ENCODE results near the gene GNG3.
"Not testable (repeated sequence)": the region's sequence is repeated elsewhere in the genome, so short reads cannot be mapped to it uniquely, and the experiment has no call there.

Gene GNG3

GRCh38 chr11:62688491-62688890 lies 19.0 kb upstream of the GNG3 start:
- no peak for DNase-seq

DNA sequence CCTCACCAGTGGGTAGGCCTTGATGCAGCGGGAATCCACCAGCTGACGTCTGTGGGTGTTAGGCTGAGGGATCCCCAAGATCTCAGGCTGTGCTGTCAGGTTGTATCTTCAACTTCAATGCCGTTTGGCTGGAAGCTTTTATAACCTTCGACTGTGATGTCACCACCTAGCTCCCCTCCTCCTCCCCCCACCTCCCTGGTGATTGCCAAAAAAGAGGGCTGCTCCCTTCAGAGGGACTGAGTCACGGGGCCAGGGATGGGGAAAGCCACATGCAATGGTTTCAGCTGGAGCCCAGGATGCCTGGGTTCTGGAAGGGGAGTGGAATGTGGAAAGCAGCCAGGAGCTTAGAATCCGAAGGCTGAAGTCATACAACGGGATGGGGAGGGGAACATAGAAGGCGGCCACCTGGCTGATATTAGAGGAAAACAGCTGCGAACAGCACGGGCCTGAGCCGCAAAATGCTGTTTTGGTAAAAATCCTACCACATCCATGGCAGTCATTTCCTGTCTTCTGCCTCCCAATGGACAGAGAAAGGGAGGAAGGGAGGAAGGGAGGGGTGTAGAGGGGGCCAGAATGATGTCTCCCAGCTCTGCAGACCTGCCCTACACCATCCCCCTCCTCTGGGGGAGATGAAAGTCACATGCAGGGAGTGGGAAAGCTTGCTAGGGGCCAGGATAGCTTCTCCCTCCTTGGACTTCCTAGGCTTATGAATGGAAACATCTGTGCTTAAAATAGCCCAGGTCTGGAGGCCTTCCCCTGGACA lies 17.9 kb upstream of the GNG3 start, which contains the start of gene LRRN4CL:
TSS of gene LRRN4CL (minus strand) at position 110 of the 763 bp plus-strand sequence. CDS start 1,022 bp downstream, outside the sequence.
- peak; percentile 88 for DNase-seq

DNA sequence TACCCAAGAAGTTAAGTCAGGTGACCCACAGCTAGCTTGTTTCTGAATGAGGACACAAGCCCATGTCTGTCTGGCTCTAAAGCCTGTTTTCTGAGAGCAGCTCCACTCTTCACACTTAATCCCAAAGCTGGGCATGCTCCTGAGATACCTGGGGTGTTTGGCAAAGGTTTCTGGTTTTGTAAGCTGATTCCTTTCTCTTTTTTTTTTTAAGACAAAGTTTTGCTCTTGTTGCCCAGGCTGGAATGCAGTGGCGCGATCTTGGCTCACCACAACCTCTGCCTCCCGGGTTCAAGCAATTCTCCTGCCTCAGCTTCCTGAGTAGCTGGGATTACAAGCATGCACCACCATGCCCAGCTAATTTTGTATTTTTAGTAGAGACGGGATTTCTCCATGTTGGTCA lies 13.9 kb upstream of the GNG3 start:
- DNase-seq, result not testable (repeated sequence)

DNA sequence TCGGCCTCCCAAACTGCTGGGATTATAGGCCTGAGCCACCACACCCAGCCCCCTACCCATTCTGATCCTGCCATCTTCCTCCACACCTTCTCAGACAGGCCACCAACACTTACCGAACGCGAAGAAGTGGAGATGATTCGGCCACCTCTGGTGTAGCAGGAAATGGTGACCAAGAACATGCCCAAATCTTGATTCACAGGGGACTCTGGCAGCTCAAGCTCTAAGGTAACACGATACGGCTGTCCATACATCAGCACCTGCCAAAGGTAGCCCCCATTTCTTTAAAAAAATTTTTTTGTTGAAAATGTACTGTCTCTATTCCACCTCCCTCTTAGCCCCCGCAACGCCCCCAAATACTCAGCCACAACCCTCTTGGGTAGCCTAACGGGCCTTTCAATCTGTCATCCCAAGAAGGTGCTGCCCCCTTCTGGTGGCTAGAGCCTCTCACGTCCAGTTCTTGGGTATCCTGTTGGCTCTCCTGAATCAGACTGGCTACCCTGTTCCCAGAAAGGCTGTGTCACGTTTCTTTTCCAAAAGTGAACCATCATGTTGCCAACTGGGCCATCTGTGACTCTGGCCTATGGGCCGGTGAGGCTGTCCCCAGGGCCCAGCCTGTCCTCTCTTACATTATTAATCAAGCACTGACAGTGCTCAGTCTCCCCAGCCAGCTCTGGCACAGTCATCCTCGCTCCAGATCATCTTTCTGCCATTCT lies 12.9 kb upstream of the GNG3 start:
- peak; percentile 81 for DNase-seq

DNA sequence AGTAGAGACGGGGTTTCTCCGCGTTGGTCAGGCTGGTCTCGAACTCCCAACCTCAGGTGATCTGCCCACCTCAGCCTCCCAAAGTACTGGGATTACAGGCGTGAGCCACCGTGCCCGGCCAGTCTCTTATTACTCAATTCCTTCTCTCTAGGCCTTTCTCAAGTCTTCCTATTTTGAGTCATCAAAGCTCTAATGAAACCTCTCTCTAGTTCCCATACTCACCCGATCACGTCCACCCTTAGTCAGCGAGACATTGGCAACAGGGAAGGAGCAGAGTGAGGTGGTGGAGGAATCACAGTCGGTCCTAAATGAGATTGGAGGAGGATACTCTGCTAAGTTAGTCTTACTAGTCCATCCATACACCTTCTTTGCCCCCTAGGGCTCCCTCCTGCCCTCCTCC lies 5.2 kb upstream of the GNG3 start:
- DNase-seq, result no peak

DNA sequence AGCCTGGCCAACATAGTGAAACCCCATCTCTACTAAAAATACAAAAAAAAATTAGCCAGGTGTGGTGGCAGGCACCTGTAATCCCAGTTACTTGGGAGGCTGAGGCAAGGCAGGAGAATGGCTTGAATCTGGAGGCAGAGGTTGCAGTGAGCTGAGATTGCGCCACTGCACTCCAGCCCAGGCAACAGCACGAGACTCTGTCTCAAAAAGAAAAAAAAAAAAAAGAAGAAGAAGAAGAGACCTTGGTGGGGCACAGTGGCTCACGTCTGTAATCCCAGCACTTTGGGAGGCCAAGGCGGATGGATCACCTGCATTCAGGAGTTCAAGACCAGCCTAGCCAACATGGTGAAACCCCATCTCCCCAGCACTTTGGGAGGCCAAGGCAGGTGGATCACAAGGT lies 3.6 kb upstream of the GNG3 start:
- DNase-seq, result not testable (repeated sequence)

- no peak for DNase-seq
Observed at GRCh38 chr11:62705413-62705812, 2.1 kb upstream of the GNG3 start.

DNA sequence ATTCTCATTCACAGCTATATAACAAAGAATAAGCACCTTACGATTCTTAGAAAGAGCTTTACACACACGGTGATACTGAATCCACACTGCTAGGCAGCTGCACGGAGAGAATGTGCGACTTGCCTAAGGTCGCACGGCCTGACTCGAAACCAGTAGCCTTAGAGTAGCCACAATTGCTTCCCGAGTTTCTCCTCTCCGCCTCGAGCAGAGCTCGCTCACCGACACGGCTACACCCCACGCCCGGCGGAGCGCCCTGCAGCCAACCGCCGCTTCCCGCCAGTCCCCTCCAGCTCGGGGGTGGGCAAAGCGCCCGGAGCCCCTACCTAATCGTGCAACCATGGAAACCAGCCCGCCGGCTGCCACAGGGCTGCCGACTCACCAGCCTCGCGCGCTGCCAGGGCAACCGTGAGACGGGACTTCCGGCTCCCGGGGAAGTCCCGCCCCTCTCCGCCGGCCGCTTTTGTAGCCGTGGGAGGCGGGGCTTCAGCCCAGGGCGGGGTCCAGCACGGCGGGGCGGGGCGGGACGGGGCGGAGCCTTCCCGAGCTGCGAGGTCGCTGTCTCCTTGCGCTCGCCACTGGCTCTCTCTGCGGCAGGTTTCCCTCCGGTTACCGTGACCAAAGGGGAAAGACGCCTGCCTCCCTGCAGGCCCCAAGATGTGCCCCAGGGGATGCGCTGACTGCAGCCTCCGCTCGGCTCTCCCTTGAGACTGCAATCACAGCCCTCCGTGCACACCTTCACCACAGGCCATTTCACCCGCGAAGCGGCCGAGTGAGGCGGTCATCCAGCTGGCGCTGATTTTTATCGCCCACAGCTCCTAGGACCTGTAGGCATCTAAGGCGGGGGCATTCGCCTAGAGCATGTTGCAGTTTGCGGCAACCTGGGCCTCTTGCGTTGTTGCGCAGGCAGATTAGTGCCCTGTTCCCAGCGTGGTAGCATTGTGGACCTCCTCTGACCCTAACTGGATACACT lies 1.3 kb upstream of the GNG3 start:
- DNase-seq, result peak; percentile 98

DNA sequence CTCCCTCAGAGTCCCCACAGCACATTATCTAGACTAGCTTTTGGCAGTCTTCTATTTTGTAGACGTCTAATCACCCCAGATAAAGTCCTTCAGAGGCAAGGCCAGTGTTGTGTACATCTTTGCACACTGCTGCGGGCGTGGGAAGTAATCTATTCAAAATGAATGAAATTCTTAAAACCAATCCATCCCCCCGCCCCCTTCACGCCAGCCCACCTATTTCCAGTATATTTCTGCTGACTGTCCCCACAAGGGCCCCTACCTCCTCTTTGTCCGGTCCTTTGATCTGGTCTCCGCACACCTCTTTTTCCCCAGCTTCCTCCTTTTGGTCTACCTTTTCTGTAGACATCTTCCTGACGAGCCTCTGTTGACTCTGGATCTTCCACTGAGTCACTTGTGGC lies 627 bp upstream of the GNG3 start:
- DNase-seq, result no peak

- no peak for DNase-seq
Observed at GRCh38 chr11:62708392-62708791, 916 bp downstream of the GNG3 start.

DNA sequence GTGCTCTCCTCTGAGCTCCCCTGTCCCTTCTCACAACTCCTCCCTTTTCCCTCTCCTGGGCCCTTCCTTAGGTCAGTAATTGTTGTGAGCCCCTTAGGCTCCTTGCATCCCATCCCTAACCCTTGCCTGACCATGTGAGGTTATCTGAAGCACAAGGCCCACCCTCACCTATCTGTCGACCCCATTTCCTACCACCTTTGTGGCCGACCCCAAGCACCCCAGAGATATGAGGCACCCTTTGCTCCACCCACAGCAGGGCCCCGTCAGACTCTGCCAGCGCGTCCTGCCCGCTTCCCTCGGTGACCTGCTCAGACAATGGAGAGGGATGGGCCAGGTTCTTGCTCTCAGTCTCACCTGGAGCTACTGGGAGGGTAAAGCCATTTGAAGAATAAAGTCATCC lies 1.3 kb downstream of the GNG3 start:
- DNase-seq, result no peak

DNA sequence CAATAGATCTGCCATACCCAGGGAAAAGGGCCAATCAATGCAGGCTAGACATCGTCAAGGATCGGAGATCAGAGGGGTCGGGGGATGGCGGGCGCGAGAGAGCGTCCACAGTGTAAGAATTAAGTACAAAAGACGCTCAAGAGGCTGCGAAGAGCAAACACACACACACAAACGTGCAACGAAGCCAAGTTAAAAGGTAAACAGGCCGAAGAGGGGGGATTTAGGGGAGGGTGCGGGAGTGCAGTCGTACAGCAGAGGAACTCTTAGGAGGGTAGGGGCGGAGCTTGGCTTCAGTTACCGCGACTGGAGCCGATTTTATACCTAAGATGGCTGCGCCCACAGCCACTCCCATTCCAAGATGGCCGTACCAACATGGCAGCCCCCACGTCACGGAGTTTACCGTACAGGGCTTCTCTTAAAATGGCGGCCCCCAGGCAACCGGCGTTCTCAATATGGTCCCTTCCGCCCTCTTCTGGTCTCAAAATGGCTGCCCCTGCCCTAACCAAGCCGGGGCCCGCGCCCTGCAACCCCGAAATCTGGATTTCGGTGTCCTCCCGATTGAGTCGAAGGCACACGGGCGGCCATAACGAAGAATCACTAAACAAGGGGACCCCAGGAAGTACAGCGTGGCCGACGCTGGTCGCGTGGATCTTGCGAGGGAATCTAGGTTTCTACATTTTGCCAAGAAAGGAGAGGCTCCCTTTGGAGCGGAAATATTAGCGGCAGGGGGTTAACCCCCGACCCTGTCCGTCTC lies 1.9 kb downstream of the GNG3 start:
- DNase-seq, result peak; percentile 97

- DNase-seq, result no peak
Observed at GRCh38 chr11:62710001-62710345, 2.5 kb downstream of the GNG3 start.

DNA sequence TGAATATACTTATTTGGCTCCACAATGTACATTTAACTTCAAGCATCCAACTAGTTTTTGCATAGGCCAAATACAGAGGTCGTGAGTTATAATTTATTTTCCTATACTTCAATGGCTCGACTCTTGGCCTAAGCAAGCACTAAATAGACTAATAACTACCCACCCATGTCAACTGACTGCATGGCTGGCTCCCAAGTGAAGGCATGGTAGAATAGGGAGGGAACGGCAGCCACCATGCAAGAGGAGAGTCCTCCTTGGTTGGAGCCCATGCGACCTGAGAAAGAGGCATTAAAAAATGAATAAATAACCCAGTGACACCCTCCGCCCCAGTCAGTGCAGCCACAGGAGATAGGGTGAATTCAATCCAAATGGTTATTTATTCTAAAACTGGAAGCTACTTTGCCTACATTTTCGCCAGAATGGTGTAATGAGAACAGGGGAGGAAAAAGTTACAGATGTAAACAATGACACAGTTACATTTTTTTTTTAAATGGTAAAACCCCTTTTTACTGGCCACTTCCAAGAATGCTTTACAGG lies 4.9 kb downstream of the GNG3 start:
- no peak for DNase-seq

- no peak for DNase-seq
Observed at GRCh38 chr11:62712861-62713260, 5.4 kb downstream of the GNG3 start.

- DNase-seq, result no peak
Observed at GRCh38 chr11:62713343-62713742, 5.9 kb downstream of the GNG3 start.

DNA sequence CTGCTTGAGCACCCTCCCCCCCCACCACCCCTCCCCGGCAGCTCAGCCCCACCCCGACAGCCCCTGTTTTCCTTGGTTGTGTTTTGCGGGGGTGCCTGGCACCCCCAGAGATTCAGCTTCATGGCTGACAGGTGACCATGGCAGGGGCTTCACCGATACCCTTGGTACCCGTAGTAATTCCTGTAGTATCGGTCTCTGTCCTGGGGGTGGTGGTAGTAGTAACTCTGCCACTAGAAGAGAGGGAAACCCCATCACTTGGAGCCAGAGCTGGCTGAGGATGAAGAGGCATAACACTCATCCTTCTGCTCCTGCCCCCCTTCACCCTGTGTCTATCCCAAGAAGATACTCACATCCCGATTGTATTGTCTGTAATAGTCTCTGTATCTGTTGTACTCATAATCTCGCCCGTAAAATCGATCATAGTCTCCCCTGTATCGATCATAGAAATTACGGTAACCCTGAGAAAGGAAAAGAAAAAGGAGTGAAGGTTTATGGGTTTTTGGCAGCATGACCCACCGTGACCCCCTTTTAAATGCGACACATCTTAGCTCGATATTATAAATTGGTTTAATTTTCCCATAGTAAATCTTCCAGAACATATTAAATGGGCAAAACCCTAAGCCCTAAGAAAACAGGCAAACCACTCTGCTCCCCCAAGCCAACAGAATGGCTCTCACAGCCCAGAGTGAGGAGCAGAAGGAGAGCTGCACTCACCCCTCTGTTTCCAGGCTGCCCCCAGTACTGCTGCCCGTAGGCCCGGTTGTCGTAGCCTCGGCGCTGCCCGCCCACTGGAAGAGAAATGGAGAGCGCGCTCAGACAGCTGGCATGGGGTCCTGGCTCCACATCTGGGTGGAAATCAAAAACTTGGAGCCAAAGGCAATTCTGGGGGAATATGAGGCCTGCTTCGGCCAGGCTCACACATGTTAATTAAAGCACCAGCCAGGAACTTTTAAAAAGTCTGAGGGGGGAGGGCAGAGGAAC lies 8.0 kb downstream of the GNG3 start:
- DNase-seq, result no peak

- DNase-seq, result no peak
Observed at GRCh38 chr11:62716206-62716605, 8.7 kb downstream of the GNG3 start.

DNA sequence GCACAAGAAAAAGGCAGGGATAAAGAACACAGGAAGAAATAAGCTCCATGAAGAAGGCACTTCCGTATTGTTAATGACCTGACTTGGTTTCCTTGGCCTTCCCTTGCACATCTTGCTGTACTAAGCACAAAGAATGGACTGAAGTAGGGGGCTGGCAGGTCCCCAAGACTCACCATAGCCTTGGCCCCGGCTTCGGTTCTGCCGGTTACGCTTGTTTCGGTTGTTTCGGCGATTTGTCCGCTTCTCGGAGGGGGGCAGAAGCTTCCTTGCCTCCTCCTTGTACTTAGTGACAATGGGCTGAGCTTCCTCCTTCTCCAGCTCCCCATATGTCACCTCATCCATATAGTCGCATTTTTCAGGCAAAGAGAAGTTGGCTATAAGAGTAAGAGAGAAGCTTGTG lies 9.3 kb downstream of the GNG3 start:
- no peak for DNase-seq

DNA sequence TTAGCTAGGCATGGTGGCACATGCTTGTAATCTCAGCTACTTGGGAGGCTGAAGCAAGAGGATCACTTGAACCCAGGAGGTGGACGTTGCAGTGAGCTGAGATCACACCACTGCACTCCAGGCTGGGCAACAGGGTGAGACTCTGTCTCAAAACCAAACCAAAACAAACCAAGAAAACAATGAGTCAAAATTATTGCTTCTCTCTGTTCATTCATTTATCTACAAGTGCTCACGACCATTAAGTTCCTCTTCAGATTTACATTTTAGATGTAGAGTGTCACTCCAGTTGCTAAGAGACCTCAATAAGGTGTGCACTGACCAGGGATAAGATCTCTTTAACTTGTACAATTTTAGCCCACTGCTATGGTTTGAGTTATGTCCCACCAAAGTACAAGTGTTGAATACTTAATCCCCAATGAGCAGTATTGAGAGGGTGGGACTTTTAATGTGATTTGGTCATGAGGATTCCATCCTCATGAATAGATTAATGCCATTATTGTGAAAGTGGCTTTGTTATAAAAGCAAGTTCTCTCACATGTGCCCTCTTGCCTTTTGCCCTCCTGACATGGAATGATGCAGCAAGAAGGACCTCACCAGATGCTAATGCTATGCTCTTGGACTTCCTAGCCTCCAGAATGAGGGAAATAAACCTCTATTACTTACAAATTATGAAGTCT lies 12.0 kb downstream of the GNG3 start:
- DNase-seq, result no peak

Data from right forelimb (tissue), 1 donor.